NCI-H2171 (cell line): ENCODE results near the gene OVOL2.

Source experiments
- DNase-seq: peaks from one replicate; lab custom pipeline; 2025; lab: John Stamatoyannopoulos, UW

OVOL2 gene

DNA sequence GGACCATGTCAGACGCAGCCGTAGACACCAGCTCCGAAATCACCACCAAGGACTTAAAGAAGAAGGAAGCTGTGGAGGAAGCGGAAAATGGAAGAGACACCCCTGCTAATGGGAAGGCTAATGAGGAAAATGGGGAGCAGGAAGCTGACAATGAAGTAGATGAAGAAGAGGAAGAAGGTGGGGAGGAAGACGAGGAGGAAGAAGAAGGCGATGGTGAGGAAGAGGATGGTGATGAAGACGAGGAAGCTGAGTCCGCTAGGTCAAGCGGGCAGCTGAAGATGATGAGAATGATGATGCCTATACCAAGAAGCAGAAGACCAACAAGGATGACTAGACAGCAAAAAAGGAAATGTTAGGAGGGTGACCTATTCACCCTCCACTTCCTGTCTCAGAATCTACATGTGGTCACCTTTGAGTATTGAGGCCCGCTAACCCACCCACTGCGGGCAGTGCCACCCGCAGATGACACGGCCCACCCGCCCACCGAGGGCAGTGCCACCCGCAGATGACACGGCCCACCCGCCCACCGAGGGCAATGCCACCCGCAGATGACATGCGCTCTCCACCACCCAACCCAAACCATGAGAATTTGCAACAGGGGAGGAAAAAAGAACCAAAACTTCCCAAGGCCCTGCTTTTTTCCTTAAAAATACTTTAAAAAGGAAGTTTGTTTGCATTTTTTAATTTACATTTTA, 45.6 kb downstream of the OVOL2 start:
- DNase-seq, result no peak

DNA sequence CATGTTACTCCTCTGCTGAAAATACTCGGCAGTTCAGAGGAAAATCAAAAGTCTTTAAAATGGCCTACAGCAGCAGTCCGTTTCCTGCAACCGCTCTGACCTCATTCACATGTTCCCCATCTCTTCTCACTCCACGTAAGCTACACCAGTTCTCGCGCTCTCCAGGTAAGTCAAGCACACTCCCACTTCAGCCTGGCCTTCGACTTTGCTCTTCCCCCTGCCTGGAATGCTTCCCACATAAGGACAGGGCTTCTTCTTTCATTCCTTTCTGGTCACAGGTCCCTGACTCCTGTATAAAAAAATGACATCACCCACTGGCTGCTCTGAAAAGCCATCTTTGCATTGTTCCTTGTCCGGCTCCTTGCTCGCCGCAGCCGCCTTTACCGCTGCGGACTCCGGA, 46.2 kb downstream of the OVOL2 start:
- DNase-seq, result no peak

DNA sequence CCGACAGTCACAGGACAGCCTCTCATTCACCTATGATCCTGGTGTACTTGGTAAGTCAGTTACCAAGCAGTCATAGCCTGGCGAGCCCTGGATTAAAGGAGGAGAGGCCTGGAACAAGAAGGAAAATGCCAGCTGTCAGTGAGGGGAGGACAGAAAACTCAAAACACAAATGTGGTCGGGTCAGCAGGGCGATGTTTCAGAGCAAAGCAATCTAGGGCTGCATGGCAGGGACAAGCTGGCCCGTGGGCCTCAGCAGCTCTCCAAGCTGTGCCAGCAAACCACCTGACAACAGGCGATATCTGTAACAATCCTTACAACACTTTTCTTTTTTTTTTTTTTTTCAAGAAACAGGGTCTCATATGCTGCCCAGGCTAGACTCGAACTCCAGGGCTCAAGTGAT, 48.6 kb downstream of the OVOL2 start:
- no peak for DNase-seq

GRCh38 chr20:18007534-18008292, 50.0 kb downstream of the OVOL2 start:
- no peak for DNase-seq

DNA sequence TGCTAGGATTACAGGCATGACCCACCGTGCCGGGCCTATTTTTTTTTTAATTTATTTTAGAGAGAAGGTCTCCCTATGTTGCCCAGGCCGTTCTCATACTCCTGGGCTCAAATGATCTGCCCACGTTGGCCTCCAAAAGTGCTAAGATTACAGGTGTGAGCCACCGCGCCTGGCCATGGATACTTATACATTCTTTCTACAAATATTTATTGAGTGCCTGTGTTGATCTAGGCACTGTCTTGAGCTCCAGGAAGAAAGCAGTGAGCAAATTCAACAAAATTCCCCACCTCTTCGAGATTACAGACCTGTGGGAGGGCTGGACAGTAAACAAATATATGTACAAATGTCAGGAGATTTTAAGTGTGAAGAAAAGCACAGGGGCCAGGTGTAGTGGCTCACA, 51.0 kb downstream of the OVOL2 start:
- no peak for DNase-seq

DNA sequence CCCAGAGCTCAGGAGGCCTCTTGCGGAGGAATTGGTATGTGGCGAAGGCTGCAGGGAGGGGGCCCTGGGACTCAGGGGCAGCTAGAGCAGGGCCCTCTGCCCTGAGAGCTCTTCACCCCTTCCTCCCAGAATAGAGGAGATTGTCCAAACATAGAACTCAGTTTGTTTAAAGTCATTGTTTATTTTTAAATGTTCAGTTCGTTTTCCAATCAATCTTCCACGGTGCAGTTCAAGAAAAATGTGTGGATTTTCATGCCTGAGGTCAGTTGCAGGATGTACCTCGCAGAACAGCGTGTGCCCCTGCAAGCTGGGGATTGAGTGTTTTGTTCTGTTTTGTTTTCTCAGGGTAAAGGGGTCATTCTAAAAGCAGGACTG, 51.7 kb downstream of the OVOL2 start:
- no peak for DNase-seq

GRCh38 chr20:18005170-18005989, 52.3 kb downstream of the OVOL2 start:
- no peak for DNase-seq

- peak; percentile 34 for DNase-seq
Measured at GRCh38 chr20:18004384-18005031, 53.2 kb downstream of the OVOL2 start.

DNA sequence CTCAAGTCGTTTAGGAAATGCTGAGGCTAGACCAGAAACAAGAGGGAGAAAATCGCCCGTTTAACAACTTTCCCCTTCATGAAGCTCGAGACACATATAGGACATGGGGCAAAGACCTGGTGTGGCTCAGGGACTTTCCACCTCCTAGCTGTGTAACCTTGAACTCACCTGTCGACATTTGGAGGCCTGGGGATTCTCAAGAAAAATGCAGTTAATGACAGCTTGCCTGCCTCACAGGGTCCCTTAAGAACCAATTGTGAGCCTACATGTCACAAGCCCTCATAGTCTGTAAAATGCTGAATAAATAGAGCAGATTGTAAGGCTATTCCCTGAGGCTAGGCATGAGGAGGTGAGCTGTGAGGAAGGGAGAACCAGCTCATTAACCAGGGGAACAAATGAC, 53.8 kb downstream of the OVOL2 start:
- no peak for DNase-seq

- no peak for DNase-seq
Measured at GRCh38 chr20:18001131-18001921, 56.4 kb downstream of the OVOL2 start.

DNA sequence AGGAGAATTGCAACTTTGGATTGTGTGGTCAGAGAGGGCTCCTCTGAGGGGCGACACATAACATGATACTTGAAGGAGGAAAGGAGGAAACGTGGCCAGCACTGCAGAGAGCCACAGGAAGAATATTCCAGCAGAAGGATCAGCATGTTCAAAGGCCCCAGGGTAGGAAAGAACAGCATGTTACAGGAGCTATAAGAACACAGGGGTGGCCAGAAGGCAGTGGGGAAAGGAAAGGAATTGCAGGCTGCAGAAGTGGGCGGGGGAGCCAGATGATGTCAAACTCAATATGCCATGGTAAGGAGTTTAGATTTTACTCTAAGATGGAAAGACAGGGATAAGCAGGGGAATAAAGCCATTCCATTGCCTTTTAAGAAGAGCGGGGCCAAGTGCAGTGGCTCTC, 58.1 kb downstream of the OVOL2 start:
- DNase-seq, result no peak

GRCh38 chr20:17998446-17998845, 59.3 kb downstream of the OVOL2 start:
- DNase-seq, result no peak

DNA sequence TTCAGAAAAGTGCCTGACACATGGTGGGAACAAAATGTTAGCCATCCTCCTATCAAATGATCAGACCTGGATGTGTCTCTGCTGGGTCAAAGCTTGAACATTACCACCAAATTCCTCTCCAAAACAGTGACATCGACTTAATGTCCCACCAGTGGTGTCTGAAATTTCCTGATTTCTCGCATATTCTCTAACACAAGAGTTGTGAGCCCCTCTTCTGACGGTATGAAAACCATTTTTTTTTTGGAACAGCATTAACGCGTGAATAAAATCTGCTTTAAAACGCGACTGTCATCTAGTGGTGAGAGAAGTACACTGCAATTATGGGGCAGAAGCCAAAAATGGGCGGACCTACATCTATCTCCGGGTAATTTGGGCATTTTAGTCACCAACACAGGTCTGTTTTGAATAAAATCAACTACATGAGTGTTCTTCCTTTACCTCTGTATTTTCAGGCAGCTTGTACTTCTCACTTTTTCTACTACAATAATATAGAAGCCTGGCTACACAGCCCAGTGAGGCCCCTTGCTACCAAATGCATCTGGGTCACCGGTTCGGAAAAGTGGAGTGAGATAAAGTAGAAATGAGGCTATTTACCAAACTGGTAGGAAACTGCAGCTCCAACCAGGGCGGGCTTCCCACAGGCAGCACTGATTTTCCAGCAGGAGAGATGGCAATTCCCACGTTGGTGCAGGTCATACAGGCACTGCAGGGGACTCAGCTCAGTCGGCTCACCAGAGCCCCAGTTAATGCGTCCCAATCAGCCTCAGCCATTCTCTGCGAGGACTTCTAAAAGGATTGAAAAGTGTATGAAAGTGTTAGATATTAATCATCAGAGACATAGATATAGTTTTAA, 61.5 kb downstream of the OVOL2 start:
- peak; percentile 68 for DNase-seq

GRCh38 chr20:17993546-17993945, 64.2 kb downstream of the OVOL2 start:
- no peak for DNase-seq

- DNase-seq, result no peak
Measured at GRCh38 chr20:17992847-17993513, 64.7 kb downstream of the OVOL2 start.

DNA sequence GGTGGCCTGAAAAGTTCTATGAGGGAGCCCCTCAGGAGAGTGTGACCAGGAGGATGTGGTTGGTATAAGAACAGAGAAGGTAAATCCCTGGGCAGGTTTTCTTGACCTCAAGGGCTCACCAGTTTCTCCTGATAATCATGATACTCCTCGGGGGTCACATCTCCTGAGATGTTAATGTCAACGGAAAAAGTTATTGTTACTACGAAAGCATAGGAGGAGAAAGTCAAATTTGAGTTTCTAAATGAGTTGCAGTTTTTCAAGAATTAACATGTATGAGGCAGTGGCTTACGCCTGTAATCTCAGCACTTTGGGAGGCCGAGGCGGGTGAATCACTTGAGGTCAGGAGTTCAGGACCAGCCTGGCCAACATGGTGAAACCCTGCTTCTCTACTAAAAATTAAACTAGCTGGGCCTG, 65.5 kb downstream of the OVOL2 start:
- DNase-seq, result no peak

DNA sequence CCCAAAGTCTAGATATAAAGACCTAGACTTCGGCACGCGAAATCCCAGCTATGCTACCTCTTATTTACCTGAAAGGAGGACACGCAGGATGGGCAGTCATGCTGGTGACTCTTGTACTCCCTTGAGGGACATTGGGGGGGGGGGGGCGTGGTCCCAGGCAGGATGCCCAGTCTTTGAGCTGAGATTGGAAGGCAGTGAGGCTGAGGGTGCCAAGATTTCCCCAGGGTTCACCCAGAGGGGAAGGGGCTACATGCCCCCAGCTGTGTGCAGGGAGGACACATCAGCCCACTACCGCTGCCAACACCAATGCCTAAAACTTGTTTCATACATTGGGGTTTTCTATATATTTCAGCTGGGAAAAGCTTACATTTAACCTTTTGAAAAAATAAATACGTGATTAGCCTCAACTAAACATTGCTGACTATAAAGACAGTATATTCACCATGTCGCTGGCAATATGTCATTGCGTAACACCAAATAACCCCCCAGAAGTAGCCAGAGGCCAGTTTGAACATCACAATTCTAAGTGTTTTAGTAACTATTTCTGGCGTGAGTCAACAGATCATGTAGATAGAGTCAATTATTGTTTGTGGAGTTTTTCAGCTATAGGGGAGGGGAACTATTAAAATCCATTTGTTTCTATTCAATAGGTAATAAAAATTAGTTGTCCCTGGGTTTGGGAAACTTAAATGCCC, 67.3 kb downstream of the OVOL2 start:
- no peak for DNase-seq

DNA sequence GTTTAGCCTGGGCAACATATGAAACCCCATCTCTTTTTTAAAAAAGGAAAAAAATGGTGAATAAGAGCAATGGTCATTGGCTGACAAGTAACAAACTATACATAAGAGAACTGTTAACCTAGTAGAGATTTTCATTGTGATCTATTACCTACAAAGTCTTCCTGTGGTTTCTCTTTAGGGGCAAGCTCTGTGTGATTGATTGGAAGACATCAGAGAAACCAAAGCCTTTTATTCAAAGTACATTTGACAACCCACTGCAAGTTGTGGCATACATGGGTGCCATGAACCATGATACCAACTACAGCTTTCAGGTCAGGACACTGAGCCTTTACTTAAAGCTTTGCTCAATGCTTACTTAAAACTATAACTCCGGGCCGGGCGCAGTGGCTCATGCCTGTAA, 69.7 kb downstream of the OVOL2 start:
- no peak for DNase-seq

DNA sequence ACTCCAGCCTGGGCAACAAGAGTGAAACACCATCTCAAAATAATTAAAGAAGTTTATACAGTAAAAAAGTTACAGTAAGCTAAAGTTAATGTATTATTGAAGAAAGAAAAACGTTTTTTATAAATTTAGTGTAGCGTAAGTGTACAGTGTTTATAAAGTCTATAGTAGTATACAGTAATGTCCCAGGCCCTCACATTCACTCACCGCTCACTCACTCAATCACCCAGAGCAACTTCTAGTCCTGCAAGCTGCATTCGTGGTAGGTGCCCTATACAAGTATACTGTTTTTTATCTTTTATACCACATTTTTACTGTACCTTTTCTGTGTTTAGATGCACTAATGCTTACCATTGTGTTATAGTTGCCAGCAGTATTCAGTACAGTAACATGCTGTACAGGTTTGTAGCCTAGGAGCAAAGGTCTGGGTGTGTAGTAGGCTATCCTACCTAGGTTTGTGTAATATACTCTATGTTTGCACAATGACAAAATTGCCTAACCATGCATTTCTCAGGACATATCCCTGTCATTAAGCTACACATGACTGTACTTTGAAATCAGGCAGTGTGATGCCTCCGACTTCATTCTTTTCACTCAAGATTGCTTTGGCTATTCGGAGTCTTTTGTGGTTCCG, 72.2 kb downstream of the OVOL2 start:
- DNase-seq, result no peak
